HG03565 (cell line): ENCODE data around the gene GTF3C2.
"Not testable (repeated sequence)": the region's sequence is repeated elsewhere in the genome, so short reads cannot be mapped to it uniquely, and the experiment has no call there.

Source experiments
- ATAC-seq: cut with Tn5 transposase; IDR thresholded peaks from one replicate; pipeline ENCODE4 v1.9.1; 2021; ENCODE audit warnings: mild to moderate bottlenecking, moderate library complexity; ENCODE audit not compliant: unreplicated experiment

The GTF3C2 gene

DNA sequence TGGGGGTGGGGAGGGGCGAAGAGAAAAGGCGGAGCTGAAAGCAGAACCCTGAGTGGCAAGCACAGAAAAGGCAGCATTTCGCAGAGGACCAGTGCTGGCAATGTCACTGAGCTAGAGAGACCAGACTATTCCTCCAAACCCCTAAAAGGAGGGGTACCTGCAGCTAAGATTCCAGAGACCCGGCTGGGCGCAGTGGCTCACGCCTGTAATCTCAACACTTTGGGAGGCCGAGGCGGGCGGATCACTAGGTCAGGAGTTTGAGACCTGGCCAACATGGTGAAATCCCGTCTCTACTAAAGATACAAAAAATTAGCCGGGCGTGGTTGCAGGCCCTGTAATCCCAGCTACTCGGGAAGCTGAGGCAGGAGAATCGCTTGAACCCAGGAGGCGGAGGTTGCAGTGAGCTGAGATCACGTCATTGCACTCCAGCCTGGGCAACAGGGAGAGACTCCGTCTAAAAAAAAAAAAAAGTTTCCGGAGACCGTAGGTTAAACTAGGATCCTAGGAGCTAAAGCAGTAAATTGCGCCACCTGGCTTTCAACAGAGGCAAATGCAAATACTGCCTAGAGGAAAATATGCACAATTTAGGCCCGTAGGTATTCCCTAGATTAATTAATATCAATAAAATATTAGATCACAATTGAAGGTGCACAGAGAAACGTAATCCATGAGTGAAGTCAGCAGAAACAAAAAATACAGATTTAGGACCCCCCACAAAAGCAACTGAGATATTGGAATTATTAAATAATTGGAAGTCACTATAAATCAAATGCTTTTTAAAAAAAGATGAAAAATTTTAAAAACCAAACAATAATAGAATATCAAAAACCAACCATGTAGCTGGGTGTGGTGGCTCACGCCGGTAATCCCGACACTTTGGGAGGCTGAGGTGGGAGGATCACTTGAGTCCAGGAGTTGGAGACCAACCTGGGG, 53.2 kb downstream of the GTF3C2 start:
- no peak for ATAC-seq

DNA sequence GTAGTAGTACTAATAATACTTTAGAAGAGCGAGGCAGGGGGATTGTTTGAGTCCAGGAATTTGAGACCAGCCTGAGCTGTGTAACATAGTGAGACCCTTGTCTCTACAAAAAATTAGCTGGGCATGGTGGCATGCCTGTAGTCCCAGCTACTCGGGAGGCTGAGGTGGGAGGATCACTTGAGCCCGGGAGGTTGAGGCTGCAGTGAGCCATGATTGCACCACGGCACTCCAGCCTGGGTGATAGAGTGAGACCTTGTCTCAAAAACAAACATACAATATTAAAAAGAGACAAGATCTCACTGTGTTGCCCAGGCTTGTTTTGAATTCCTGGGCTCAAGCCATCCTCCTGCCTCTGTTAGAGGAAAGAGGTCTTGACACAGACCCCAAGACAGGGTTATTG, 56.0 kb downstream of the GTF3C2 start:
- not testable (repeated sequence) for ATAC-seq

DNA sequence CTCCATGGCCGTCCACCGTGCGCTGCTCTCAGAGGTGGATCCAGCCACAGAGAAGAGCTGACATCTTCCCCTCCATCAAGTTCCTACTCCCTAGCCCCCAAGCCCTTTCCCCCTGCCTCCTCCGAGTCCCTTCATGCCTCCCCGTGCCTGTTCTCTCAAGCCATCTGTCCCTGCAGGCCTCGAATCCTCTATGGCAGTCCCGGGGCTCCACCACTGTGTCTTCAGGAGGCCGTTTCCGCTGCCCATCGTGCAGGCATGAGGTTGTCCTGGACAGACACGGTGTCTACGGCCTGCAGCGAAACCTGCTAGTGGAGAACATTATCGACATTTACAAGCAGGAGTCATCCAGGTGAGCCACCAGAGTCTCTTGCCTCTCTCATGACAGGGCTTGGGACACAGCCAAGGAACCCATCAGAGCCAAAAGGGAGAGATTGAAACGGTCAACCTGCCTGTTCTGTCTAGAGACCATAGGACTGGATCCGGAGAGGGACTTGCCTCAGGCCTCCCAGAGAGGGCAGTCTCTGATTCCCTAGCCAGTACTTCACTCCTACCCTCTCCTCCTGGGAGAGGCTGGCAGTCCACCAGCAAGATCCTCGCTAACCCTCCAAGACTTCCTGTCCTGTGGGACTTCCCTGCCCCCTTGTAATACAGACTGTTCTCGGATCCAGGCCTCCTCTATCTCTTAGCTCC, 58.0 kb downstream of the GTF3C2 start:
- ATAC-seq: no peak

DNA sequence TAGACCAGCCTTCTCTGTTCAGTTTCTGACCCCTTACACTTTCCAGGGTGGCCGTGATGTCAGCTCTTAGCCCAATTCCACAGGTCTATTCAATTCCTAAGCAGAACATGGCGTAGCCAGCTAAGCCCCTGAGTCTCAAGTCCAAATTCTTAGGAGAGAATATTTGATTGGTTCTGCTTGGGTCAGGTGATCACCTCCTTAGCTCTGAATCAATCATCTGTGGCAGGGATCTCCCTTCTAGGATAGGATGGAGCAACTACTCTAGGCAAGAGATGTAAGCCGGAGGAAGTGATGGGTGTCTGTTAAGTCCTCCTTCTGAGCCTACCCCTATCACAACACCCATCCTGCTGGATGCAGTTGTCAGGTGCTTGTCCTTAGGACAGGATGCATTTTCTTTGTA, 59.4 kb downstream of the GTF3C2 start:
- ATAC-seq: no peak

GRCh38 chr2:27296481-27296880, 60.1 kb downstream of the GTF3C2 start:
- no peak for ATAC-seq

DNA sequence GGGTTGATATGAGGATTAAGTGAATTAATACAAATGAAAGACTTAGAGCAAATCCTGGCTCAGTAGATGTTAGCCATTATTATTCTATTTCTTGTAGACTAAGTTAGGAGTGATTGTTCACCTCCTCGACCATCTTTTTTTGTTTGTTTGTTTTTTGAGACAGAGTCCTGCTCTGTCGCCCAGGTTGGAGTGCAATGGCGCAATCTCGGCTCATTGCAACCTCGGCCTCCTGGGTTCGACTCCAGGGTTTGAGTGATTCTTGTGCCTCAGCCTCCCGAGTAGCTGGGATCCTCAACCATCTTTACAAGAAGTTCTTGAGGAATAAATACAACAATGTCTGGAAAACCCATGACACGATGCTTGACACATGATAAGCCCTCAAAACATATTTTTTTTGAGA, 61.6 kb downstream of the GTF3C2 start:
- ATAC-seq: no peak

DNA sequence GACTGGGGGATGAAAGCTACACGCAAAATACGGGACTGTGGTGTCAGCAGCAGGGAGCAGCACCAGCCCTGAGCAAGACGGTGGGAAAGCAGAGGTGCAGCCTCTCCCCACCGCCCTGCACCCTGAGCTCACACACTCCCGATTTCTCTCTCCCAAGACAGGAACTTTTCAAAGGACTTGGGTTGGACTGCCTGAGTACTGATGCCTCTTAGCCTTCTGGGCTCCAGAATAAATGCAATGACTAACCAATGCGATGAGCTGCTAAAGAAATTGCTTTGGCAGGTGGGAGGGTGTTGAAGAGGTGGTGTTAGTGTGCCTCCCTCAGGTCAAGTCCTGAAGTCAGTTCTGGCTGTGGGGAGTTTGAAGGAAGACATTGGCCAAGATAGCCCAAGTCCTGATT, 64.7 kb downstream of the GTF3C2 start:
- ATAC-seq: no peak

GRCh38 chr2:27290549-27290948, 66.0 kb downstream of the GTF3C2 start:
- ATAC-seq: no peak

GRCh38 chr2:27288610-27289009, 68.0 kb downstream of the GTF3C2 start:
- no peak for ATAC-seq

DNA sequence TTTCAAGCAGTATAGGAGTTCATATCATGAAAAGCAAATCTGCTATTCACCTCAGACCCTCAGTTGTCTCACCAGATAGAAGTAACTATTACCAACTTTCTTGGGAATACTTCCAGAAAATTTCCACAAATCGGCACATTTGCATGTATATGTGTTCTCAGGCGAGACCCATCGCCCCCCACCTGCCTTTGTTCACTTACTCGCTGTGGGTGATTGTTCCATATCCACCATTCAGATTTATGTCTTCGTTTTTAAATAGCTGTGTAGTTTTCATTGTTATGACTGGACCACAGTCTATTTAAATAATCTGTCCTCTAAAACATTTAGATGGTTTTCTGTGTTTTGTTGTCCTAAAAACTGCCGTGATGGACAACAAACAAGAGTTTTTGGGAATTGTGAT, 71.1 kb downstream of the GTF3C2 start:
- ATAC-seq: no peak

- no peak for ATAC-seq
These were observed 71.6 kb downstream of the GTF3C2 start for GRCh38 chr2:27284996-27285395.

- ATAC-seq: no peak
These were observed 73.7 kb downstream of the GTF3C2 start for GRCh38 chr2:27282892-27283291.

DNA sequence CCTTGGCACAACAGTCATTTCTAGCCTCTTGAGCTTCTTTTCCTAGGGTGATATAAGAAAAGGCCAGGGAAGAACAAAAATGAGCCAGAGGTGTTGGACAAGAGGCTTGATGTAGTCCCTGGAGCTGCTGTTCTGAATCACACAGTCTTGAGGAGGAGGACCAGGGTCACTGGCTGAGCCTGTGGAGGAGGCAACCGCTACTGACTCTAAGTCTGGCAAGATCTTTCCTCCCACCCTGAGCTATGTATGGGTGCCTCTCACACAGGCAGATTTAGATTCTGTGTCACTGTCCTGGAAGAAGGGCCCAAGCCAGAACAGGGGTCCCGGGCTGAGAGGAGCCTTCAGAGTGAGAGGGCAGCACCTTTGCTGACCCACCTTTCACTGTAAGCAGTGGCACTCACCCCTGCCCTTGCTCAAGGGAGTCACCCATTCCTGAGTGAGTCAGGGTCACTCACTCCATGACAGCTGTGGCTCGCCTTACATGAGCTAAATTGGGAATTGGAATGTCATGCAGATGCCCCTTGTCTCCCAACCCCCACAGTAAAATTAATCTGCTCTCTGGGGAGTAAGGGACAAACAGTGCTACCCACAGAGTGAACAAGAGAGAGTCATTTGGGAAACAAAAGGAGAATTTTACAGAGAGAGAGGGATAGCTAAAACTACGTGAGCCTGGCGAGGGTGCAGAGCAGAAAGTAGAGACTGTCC, 74.6 kb downstream of the GTF3C2 start, which contains the start of gene TRIM54:
TRIM54 (plus strand) TSS at position 575 of the 705 bp plus-strand sequence. CDS start 303 bp downstream, outside the sequence.
- no peak for ATAC-seq

DNA sequence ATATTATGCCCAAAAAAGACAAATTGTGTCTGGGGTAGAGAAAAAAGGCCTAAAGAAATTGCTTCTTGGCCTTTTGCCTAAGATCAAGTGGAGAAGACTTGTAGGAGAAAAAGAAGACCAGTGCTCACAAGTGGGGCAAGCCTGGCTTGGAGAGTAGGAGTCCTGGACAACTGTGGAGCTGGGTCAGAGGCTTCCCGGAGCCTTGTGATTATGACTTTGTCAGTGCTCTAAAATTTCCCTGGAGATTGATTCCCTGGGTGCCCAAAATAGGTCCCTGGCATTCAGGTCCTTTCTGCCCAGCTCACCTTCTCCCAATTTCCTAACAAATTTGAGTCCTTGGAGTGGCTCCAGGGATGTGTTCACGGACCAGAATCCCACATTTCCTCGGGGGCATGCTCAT, 75.1 kb downstream of the GTF3C2 start:
- ATAC-seq: no peak

- ATAC-seq: no peak
These were observed 75.7 kb downstream of the GTF3C2 start for GRCh38 chr2:27280826-27281225.

DNA sequence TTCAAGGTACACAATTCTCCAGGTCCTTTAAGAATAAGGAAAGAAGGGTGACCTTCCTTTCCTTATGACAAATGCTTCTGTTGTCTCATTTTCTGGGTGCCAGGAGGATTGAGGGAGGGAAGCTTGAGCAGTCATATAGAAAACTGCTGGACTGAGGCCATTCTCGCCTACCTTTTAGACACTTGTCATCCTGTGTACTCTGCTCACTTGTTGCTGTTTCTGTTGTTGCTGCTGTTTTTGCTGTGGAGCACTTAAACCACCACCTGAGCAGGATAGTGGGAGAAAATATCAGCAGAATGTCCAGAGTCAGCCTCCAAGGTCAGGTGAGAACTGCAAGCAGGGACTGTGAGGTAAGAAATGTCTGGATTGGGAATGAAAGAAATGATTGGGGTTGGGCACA, 78.6 kb downstream of the GTF3C2 start:
- ATAC-seq: no peak
